Renal pelvis (tissue), 4 donors: ENCODE measurements around the gene LDLRAD4. TPM values are rescaled to one million over a fixed set of nuclear protein-coding genes. Genes with fewer than 3 reads are reported as not detected.

Experiments
- DNase-seq: peaks from one replicate; pipeline ENCODE4 v3.0.0-alpha.2; 2013
- polyA plus RNA-seq, 3 donors: library from polyadenylated mRNA; unstranded; fragments of 120-200 nt; gene quantifications; one replicate each; pipeline ENCODE4 v1.2.1, GENCODE V29; 2013; ENCODE audit not compliant: insufficient read length in 3 of 3

Gene LDLRAD4
- polyA plus RNA-seq, 3 donors = 9.0 to 11.3 (median 10.6) TPM

DNA sequence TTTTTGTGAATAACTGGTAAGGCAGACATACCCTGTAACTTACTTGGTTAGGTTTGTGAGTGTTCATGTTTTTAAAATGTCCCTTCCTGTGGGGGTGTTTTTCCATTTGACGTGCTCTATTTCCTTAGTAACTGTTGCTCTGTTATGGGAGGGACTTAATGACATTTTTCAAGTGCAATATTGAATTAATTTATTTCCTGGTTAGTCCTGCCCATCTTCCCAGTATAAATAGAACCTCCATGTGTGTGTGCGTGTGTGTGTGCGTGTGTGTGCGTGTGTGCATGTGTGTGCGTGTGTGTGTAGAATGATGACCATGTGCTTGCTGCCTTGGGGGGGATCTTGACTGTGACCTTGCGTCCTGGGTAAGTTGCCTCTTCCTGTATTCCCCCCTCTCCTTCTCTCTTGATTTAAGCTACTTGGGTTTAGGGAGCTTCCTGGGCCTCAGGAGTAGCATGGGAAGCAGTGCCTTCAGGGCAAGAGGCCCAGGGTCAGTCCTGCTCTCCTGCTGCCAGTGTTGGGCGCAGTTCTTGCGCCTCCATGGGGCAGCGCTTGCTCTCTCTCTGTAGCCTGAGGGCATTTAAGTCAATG lies 163.9 kb downstream of the LDLRAD4 start:
- peak; percentile 80 for DNase-seq

GRCh38 chr18:13382954-13383827 lies 164.6 kb downstream of the LDLRAD4 start:
- no peak for DNase-seq

DNA sequence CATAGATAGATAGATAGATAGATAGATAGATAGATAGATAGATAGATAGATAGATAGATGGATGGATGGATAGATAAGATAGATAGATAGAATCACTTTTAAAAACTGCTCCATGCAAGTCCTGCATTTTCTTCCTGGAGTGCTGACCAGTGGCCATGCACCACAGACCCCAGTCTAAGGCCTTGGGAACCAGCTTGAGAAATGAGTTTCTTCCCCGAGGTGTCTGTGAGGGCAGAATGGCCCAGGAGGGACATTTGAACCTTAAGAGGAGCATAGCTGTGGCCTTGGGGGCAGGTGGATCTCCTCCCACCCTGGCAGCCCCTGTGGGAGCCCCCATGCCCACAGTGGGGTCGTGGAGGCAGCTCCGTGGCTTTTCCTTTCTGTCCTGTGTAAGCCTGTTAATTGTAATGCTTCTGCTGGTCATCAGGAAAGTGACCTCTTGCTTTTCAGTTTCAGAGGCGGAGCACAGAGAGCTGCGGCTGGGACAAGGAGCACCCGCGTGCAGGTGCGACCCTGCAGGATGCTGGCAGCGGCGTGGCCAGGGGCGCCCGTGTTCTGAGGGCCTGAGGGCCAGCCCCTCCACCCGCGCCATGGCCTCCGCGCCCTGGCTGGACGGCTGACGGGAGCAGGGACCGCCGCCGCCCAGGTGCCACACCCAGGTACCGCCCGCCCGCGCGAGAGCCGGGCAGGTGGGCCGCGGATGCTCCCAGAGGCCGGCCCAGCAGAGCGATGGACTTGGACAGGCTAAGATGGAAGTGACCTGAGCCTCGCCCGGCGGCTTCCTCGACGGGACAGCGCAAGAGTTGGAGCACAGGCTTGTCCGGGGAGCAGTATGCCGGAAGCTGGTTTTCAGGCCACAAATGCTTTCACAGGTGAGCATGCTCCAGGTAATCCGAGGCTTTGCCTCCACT lies 168.6 kb downstream of the LDLRAD4 start:
- DNase-seq = no peak

DNA sequence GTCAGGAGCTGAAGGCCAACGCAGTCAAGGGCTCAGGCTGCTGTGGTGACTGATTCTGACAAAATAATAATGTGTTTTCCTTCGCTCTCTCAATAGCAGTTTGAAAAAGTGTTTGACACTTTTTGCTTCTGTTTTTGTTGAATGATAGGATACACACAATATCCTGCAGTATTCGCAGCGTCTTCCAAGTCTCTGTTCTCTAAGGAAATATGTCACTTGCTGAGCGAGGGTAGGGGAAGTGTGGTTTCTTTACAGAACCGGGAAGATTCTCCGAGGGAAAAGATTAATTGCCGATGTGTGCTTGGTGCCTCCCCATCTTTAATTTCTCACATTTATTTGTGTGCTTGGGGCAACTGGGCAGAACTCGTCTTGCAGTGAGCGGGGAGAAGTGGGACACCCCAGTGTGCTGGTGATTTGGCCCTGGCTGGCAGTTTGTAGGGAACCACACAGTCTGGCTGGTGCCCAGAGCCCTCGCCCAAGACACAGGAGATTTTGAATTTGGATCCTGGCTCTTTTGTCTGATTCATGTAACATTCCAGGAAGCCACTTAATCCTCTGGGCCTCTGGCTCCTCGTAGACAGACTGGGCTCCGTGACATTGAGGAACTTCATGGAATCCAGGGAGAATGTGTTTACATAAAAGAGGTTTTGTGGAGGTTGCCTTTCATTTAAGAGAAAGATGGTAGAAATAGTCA lies 169.4 kb downstream of the LDLRAD4 start:
- DNase-seq = no peak

DNA sequence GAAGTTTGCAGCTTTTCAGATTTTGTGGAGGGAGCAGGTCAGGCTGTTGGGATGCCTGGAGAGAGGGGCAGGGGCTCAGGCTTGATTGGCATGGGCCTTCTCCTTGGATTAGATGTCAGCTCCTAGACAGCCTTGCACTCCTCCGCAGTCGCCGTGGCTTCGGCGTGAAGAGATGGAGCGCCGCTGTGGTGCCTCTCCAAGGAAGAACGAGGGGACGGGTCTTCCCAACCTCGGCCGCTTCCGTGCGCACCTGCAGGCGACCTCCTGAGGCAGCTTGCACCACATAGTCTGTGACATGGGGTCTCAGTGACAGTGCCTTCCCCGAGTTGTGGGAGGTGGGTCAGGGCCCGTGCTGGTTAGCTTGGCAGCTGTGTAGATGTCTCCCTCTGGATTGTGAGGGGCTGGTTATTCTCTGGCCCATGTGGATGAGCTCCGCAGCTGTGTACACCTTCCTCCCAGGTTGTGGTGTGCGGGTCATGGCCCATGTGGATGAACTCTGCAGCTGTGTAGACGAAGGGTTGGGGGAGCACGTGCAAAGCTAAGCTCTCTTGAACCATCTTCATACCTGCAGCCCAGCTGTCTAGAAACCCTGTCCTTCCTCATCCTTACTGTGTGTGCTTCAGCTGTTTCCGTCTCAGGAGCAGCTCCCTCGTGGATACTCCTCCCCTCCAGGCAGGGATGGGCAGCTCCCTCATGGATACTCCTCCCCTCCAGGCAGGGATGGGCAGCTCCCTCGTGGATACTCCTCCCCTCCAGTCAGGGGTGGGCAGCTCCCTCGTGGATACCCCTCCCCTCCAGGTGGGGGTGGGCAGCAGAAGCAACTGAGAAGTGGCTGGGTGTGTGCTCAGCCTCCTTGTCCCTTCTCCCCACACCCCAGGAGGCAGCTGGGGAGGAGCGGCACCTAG lies 170.3 kb downstream of the LDLRAD4 start:
- DNase-seq = no peak

- no peak for DNase-seq
These were observed 171.1 kb downstream of the LDLRAD4 start for GRCh38 chr18:13389491-13390131.

DNA sequence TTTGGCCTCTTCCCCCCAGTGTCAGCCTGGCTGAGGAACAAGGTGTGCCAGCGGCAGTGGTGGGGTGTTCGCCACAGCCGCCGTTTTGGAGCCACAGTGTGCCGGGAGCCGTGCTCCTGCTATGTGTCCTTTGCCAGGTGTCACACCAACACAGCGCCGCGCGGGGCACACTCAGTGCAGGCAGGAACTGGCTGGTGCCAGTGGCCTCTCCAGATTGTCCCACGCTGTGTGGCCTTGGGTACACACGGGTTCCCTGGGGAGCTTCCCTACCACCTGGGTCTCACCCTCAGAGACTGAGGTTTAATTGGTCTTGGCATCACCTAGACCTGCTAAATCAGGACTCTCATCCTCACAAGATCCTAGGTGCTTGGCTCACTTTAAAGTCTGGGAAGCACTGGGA lies 171.6 kb downstream of the LDLRAD4 start:
- DNase-seq = no peak

GRCh38 chr18:13390711-13391110 lies 172.2 kb downstream of the LDLRAD4 start:
- no peak for DNase-seq

DNA sequence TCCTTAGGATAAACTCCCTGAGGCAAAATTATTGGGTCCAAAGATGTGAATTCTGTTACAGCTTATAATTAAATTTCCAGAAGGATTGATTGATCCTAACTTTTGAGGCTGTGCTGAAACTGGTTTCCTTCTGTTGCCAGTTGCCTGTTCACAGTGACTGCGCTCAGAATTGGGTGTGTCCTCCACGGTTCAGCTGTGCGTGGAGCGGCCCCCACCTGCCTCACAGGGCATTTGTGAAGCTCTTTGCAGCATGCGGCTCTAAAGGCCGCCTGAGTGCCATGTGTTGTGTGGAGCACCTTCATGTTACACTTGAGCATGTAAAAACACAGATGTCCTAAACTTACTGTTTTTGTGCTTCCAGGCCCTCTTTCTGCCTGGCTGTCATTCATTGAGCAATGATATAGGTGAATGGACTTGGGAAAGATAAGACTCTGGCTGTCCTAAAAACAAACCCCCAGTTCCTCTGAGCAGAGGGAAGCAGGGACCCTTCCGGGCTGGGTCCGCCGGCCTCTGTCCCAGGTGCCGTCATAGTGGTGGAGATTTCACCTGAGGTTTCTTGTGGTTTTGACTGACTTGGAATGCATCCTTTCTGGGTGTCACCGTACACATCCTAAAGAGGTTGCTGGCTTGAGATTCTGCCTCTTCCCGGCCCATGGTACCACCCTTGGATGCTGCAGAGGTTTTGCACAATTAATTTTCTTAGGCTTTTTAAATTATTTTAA lies 173.6 kb downstream of the LDLRAD4 start:
- DNase-seq = no peak

DNA sequence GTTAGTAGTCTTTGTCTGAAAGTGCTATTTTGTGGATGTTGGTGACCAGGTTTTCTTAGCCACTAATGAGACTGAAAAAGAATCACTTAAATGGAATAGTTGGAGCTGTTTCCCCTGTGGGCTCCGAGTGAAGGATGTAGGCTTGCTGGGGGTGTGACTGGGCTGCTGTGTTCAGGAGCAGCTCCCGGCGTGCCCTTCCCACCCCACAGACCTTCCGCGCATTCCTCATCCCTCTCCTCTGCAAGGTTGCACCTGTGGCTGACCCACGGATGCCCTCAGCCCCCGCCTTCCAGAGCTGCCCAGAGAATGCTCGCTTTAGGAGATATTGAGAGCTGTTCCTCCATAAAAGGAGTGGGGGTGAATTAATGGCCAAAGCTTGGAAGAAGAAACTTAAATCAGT lies 174.3 kb downstream of the LDLRAD4 start:
- DNase-seq = no peak

GRCh38 chr18:13393338-13393737 lies 174.8 kb downstream of the LDLRAD4 start:
- no peak for DNase-seq

DNA sequence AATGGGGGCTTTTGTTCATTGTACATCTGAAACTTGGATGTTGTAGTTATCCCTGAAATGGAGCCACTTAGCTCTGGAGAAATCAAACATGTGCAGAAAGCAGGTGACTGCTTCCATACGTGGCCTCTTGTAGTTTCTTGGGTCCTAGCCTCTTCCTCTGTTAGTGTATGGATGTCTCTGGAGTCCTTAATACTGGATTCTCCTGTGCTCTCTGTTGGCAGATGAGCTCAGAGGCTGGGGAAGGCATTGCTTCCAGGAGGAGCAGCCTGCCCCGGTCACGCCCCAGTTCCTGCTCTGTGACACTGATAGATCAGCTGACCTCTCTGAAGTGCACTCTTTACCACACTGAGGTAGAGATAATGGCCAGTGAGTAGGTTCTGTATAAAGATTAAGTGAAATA lies 176.2 kb downstream of the LDLRAD4 start:
- no peak for DNase-seq

DNA sequence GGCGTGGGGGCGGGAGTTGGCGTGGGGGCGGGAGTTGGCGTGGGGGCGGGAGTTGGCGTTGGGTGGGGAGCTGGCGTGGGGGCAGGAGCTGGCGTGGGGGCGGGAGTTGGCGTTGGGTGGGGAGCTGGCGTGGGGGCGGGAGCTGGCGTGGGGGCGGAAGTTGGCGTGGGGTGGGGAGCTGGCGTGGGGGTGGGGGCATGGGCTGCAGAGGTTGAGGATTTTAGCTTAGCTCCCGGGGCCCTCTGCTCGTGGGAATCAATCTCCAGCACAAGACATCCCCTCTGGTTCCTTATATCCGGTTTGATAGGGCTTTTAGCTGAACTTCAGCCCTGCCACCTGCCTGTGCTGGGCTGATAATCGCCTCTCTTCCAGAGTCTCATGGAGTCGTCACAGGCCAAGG lies 177.0 kb downstream of the LDLRAD4 start:
- no peak for DNase-seq

- no peak for DNase-seq
These were observed 179.1 kb downstream of the LDLRAD4 start for GRCh38 chr18:13397504-13398163.

DNA sequence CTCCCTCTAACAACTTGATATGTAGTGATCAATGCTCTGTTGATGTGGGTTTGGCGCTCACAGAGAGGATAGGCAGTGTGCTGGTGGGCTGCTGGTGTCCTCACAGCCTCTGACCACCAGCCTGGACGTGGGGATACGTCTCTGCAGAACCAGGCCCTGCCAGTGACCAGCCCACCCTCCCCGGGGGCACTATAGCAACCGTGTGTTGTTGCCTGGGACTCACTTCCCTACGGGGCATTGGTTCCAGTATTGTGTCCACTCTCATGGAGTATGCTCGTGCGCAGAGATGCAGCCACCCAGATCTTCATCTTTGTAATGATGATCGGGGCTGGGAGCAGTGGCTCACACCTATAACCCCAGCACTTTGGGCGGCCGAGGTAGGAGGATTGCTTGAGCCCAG lies 180.1 kb downstream of the LDLRAD4 start:
- no peak for DNase-seq

DNA sequence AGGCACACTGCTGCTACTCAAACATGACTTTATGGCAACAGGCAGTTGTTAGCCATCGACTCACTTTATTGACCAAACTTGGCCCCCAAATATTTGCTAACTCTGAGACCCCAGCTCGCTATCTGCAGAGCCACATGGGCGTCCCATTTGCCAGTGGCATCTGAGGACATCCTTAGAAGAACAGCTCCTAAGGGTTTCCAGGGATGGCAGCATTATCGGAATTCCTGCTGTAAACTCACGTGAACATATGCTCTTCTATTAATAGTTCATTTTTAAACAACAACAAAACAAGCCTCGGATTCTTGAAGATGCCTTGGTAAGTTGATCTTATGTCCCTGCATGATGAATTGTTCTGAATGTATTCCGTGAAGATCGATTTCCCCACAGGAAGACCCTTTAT lies 181.0 kb downstream of the LDLRAD4 start:
- DNase-seq = no peak

DNA sequence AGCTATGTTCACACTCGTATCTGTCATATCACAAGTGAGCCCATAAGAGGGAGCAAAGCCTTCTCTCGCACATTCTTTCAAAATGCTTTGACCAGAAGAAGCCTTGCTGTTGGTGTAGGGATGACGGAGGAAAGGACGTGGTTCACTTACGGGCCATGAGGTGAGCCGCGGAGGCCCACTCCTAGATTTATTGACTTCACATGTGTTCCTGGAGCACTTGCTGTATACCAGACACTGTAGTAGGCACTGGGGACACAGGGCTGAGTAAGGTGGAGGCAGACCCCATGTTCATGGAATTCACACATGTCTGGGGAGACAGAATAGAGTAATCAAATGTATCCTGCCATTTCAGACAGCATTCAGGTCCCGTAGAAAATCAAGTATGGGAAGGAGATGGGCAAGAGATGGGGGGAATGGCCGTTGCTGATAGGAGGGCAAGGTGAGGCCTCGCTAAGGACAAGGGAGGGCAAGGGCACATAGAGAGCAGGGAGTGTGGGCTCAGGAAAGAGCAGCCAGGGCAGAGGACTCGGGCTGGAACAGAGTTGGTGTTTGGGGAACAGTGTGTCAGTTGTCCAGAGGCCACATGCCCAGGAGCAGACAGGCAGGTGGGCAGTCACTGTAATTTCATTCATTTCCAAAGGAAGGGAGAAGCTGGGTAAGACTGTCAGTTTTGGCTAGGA lies 182.2 kb downstream of the LDLRAD4 start:
- no peak for DNase-seq

DNA sequence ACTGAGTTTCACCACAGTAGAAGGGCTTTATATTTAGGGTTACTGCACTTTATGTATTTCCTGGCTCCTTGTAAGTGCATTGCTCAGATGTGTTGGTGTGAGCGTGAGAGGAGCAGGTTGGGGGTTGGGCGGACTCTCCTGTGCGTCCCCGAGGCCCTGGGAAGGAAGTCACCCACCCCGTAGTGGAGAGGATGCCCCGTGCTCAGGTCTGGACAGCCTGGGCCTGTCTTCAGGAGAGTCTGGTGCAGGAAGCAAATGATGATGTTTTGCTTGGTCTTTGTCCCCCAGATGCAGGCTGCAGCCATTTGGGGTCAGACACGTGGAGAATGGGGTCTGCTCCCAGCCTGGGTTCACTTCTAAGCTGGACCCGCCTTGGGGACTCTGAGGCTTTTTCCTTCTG lies 182.8 kb downstream of the LDLRAD4 start:
- no peak for DNase-seq
